ENCODE data around the gene DDX55. TPM values are rescaled to one million over a fixed set of nuclear protein-coding genes. Genes with fewer than 3 reads are reported as not detected.

The DDX55 gene, protein sequence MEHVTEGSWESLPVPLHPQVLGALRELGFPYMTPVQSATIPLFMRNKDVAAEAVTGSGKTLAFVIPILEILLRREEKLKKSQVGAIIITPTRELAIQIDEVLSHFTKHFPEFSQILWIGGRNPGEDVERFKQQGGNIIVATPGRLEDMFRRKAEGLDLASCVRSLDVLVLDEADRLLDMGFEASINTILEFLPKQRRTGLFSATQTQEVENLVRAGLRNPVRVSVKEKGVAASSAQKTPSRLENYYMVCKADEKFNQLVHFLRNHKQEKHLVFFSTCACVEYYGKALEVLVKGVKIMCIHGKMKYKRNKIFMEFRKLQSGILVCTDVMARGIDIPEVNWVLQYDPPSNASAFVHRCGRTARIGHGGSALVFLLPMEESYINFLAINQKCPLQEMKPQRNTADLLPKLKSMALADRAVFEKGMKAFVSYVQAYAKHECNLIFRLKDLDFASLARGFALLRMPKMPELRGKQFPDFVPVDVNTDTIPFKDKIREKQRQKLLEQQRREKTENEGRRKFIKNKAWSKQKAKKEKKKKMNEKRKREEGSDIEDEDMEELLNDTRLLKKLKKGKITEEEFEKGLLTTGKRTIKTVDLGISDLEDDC
- total RNA-seq (2022; extraction: Qiagen RNA extraction; ENCODE audit: low read depth): 32.6 to 35.8 TPM (median 33.5 TPM) in 5 replicates

DNA sequence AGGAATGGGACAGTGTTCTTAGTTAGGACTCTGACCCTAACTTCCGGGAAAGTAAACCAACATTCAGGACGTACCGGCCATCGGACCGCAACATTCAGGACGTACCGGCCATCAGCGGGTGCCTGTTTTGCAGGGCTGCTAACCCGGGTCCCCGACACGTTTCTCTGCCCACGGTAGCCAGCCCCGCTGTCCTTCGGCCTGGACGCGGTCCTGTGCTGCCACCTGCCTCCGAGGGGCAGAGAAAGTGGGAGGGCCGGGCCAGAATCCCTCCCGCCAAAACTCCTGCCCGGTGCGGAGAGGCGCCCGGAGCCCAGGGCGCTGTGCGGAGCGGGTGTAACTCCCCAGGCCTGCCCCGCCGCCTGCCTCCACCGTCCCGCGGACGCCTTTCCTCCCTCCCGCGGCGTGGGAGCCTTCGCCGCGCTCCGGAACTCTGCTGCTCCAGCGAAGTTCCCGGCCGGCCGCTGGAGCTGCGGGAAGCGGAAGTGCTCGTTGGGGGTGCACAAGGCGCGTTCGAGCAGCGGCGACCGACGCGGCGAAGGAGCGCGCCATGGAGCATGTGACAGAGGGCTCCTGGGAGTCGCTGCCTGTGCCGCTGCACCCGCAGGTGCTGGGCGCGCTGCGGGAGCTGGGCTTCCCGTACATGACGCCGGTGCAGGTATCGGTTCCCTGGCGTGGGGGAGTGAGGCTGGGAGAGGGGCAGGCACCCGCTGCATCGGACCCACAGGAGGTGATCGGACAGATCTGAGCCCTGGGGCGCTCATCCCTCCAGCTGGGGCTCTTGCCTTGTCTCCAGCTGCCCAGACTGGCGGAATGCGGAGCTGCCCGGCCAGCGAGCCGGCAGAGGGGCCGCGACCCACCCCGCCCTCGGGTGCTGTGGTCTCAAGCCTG is at the start of gene DDX55:
Gene DDX55 (plus strand): TSS at position 498 of the 888 bp plus-strand sequence. CDS start 50 bp downstream, at position 548.

DNA sequence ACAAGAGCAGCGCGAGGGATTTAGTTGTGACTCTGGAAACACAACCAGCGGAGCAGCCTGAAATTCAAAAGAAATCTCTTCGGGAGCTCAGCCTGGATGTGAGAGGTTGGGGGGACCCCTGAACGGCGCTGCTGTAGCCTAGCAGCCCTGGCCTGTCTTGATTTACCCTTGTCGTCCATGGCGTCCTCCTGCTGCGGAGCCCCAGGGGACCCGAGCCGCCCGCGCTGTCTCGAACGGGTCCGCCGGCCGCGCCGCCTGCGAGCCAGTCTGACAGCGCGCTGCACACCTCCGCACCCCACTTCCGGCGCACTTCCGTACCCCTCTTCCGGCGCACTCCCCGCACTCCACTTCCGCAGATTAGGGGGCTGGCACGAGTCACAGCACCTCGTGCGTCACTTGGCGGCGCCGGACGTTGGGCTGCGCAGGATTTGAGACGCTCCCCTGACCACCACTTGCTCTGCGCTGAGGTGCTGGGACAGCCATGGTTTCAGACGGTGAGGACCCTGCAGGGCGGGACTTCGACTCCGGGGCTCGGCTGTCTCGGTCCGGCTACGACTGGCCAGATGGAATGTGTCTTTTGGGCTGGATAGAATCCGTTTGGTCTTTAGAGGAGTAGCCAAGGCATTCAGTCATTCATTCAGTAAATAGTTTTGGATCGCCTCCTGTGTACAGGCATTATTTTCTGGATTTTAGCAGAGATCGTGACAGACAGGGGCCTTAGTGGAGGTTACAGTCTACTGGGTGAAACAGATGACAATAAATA is 31.7 kb downstream of the DDX55 start, which contains the start of the genes EIF2B1 and GTF2H3:
Gene EIF2B1 (minus strand): TSS at position 308 of the 763 bp plus-strand sequence. CDS start 129 bp downstream, at position 179.
Gene GTF2H3 (plus strand): TSS at position 451 of the 763 bp plus-strand sequence. CDS start 31 bp downstream, at position 482.

Other genes with a start within 250 kb of the DDX55 start
- 20.5 to 29.8 TPM (median 25.6 TPM) in 5 replicates for gene SBNO1, start 237.3 kb upstream of the DDX55 start, total RNA-seq (2022; extraction: Qiagen RNA extraction; ENCODE audit: low read depth)
- gene KMT5A, start 218.0 kb upstream of the DDX55 start, total RNA-seq (2022; extraction: Qiagen RNA extraction; ENCODE audit: low read depth): 47.8 to 58.0 TPM (median 51.4 TPM) in 5 replicates
- gene RILPL2, start 165.4 kb upstream of the DDX55 start, total RNA-seq (2022; extraction: Qiagen RNA extraction; ENCODE audit: low read depth): 1.5 to 1.7 TPM (median 1.7 TPM) in 5 replicates
- 16.9 to 20.6 TPM (median 19.1 TPM) in 5 replicates for gene SNRNP35, start 144.0 kb upstream of the DDX55 start, total RNA-seq (2022; extraction: Qiagen RNA extraction; ENCODE audit: low read depth)
- 8.3 to 14.6 TPM (median 12.2 TPM) in 5 replicates for gene RILPL1, start 68.4 kb upstream of the DDX55 start, total RNA-seq (2022; extraction: Qiagen RNA extraction; ENCODE audit: low read depth)
- 179 to 207 TPM (median 187 TPM) in 5 replicates for gene TMED2, start 17.5 kb upstream of the DDX55 start, total RNA-seq (2022; extraction: Qiagen RNA extraction; ENCODE audit: low read depth)
- gene EIF2B1, start 31.6 kb downstream of the DDX55 start, total RNA-seq (2022; extraction: Qiagen RNA extraction; ENCODE audit: low read depth): 33.1 to 38.5 TPM (median 35.9 TPM) in 5 replicates
- gene GTF2H3, start 31.7 kb downstream of the DDX55 start, total RNA-seq (2022; extraction: Qiagen RNA extraction; ENCODE audit: low read depth): 22.6 to 45.8 TPM (median 26.8 TPM) in 5 replicates
- 11.4 to 15.1 TPM (median 12.8 TPM) in 5 replicates for gene TCTN2, start 69.0 kb downstream of the DDX55 start, total RNA-seq (2022; extraction: Qiagen RNA extraction; ENCODE audit: low read depth)
- gene ATP6V0A2, start 110.3 kb downstream of the DDX55 start, total RNA-seq (2022; extraction: Qiagen RNA extraction; ENCODE audit: low read depth): 17.2 to 25.2 TPM (median 23.9 TPM) in 5 replicates
- gene DNAH10, start 160.2 kb downstream of the DDX55 start, total RNA-seq (2022; extraction: Qiagen RNA extraction; ENCODE audit: low read depth): 0.15 to 0.36 TPM (median 0.19 TPM) in 5 replicates